IMR-90 (cell line): ENCODE measurements around the gene SGO1. TPM values are rescaled to one million over a fixed set of nuclear protein-coding genes. Genes with fewer than 3 reads are reported as not detected.
"Not testable (repeated sequence)": the region's sequence is repeated elsewhere in the genome, so short reads cannot be mapped to it uniquely, and the experiment has no call there.

ENCODE experiments used
- ATAC-seq: fragments of 200-7000 bp; cut with Tn5 transposase; 2 replicates; pipeline ENCODE4 v1.9.1; 2020; ENCODE audit warnings: low read depth, mild to moderate bottlenecking, moderate library complexity
- BruUV-seq: library from RNA; stranded (reverse); fragments of 400-500 nt; replicated peaks from 2 replicates; lab custom pipeline; 2021; lab: Mats Ljungman, UMichigan
- CTCF ChIA-PET: fragments of 300-600 bp; formaldehyde crosslinking; extraction: SDS; loops from one replicate; lab custom pipeline; 2021; ENCODE audit warnings: antibody characterized with exemption; lab: Yijun Ruan, JAX
- POLR2A ChIA-PET: fragments of 300-600 bp; sonication (Branson Sonifier 250); formaldehyde crosslinking; loops from one replicate; lab custom pipeline; 2022; ENCODE audit warnings: antibody characterized with exemption; ENCODE audit not compliant: unreplicated experiment; lab: Charles Lee
- DNase-seq: peaks from one replicate; pipeline ENCODE4 v3.0.0; 2013
- H2AFZ ChIP-seq: replicated peaks from 2 replicates; pipeline ENCODE3; 2013; ENCODE audit warnings: low read length, mild to moderate bottlenecking; ENCODE audit not compliant: poor library complexity
- H2AK5ac ChIP-seq: 2 replicates; pipeline ENCODE4 v1.6.1; 2013; ENCODE audit warnings: low read depth, low read length, inconsistent platforms
- H2AK9ac ChIP-seq: replicated peaks from 2 replicates; pipeline ENCODE3; 2013; ENCODE audit warnings: mild to moderate bottlenecking, low read depth, low read length, moderate library complexity; ENCODE audit not compliant: poor library complexity
- H2BK120ac ChIP-seq: 2 replicates; pipeline ENCODE4 v1.6.1; 2013; ENCODE audit warnings: low read depth, low read length, inconsistent platforms
- H2BK15ac ChIP-seq: 3 replicates; pipeline ENCODE4 v1.6.1; 2013; ENCODE audit warnings: low read depth, low read length, inconsistent platforms
- H2BK20ac ChIP-seq: 2 replicates; pipeline ENCODE4 v1.6.1; 2013; ENCODE audit warnings: low read depth, mild to moderate bottlenecking, inconsistent platforms, low read length, moderate library complexity
- H2BK5ac ChIP-seq: 2 replicates; pipeline ENCODE4 v1.6.1; 2013; ENCODE audit warnings: mild to moderate bottlenecking, low read depth, low read length, inconsistent platforms; ENCODE audit not compliant: poor library complexity, severe bottlenecking
- H3K14ac ChIP-seq: replicated peaks from 2 replicates; pipeline ENCODE4 v1.6.1; 2013; ENCODE audit warnings: low read depth, low read length, inconsistent platforms
- H3K18ac ChIP-seq: 2 replicates; pipeline ENCODE4 v1.6.1; 2013; ENCODE audit warnings: low read depth, low read length, control low read depth
- H3K23ac ChIP-seq: 2 replicates; pipeline ENCODE4 v1.6.1; 2013; ENCODE audit warnings: low read depth, low read length, inconsistent platforms
- H3K27ac ChIP-seq: 2 replicates; pipeline ENCODE4 v1.5.1; 2013; ENCODE audit warnings: mild to moderate bottlenecking, control low read depth, low read length; ENCODE audit not compliant: insufficient read depth
- H3K27me3 ChIP-seq: 2 replicates; pipeline ENCODE4 v1.6.1; 2013; ENCODE audit warnings: low read length; ENCODE audit not compliant: control insufficient read depth, insufficient read depth
- H3K36me3 ChIP-seq: 2 replicates; pipeline ENCODE4 v1.6.1; 2013; ENCODE audit warnings: low read length, mixed read lengths; ENCODE audit not compliant: control insufficient read depth, insufficient read depth
- H3K4ac ChIP-seq: 2 replicates; pipeline ENCODE4 v1.6.1; 2013; ENCODE audit warnings: low read depth, low read length, inconsistent platforms
- H3K4me1 ChIP-seq: 2 replicates; pipeline ENCODE4 v1.6.1; 2013; ENCODE audit warnings: low read length, mixed read lengths; ENCODE audit not compliant: control insufficient read depth, insufficient read depth
- H3K4me2 ChIP-seq: 2 replicates; pipeline ENCODE4 v1.6.1; 2013; ENCODE audit warnings: low read depth, mild to moderate bottlenecking, control low read depth, low read length, moderate library complexity
- H3K4me3 ChIP-seq: 2 replicates; pipeline ENCODE4 v1.5.1; 2013; ENCODE audit warnings: low read depth, mild to moderate bottlenecking, control low read depth, low read length, moderate library complexity; ENCODE audit not compliant: insufficient read depth
- H3K56ac ChIP-seq: 2 replicates; pipeline ENCODE4 v1.6.1; 2013; ENCODE audit warnings: low read length, inconsistent platforms; ENCODE audit not compliant: insufficient read depth; ENCODE audit errors: extremely low read depth
- H3K79me1 ChIP-seq, 2 experiments: 2 replicates each; pipeline ENCODE4 v1.6.1; 2013; ENCODE audit warnings: low read length in 2 of 2, inconsistent platforms in 1 of 2, low read depth in 1 of 2
- H3K9ac ChIP-seq: 2 replicates; pipeline ENCODE4 v1.6.1; 2013; ENCODE audit warnings: low read depth, low read length, control low read depth
- H3K9me1 ChIP-seq: 2 replicates; pipeline ENCODE4 v1.6.1; 2013; ENCODE audit warnings: low read length, inconsistent platforms; ENCODE audit not compliant: insufficient read depth
- H3K9me3 ChIP-seq: 2 replicates; pipeline ENCODE4 v1.6.1; 2013; ENCODE audit warnings: low read length; ENCODE audit not compliant: control insufficient read depth, insufficient read depth
- H4K20me1 ChIP-seq: 2 replicates; pipeline ENCODE4 v1.6.1; 2013; ENCODE audit warnings: low read length, inconsistent platforms; ENCODE audit not compliant: insufficient read depth
- H4K5ac ChIP-seq: 2 replicates; pipeline ENCODE4 v1.6.1; 2013; ENCODE audit warnings: mild to moderate bottlenecking, low read depth, low read length, control low read depth
- H4K8ac ChIP-seq, 2 experiments: 2 replicates each; pipeline ENCODE4 v1.6.1; 2013; ENCODE audit warnings: low read depth in 2 of 2, low read length in 2 of 2, control low read depth in 1 of 2, inconsistent platforms in 1 of 2
- H4K91ac ChIP-seq: 2 replicates; pipeline ENCODE4 v1.6.1; 2013; ENCODE audit warnings: low read depth, low read length, inconsistent platforms; ENCODE audit not compliant: insufficient read depth
- dilution Hi-C: fragments of 300-500 bp; cut with HindIII; formaldehyde crosslinking; loops from one replicate; pipeline ENCODE4 v1.14.3; 2018; ENCODE audit warnings: low sequenced_read_pairs; ENCODE audit not compliant: unreplicated experiment
- in situ Hi-C: fragments of 300-500 bp; cut with MboI; formaldehyde crosslinking; loops from 3 replicates; pipeline ENCODE4 v1.14.3; 2019; ENCODE audit warnings: low sequenced_read_pairs, inconsistent platforms, mixed read lengths
- intact Hi-C: fragments of 100-400 bp; cut with micrococcal nuclease; formaldehyde crosslinking; loops from 2 replicates; pipeline ENCODE4 v1.10.0; 2022
- polyA plus RNA-seq, 3 experiments: library from polyadenylated mRNA; depleted of rRNA; stranded (reverse); fragments of >200 nt; gene quantifications; 2 replicates each; pipeline ENCODE4 v1.2.3, GENCODE V29; 2012; ENCODE audit warnings: low replicate concordance in 1 of 3
- total RNA-seq: library from RNA; depleted of rRNA; stranded (reverse); fragments of >200 nt; gene quantifications from 2 replicates; pipeline ENCODE4 v1.2.3, GENCODE V29; 2012

SGO1 gene
- total and polyA plus RNA-seq, 2 of the 4 experiments (the other 2 are of a cell fraction) = 3.2 to 5.2 TPM

DNA sequence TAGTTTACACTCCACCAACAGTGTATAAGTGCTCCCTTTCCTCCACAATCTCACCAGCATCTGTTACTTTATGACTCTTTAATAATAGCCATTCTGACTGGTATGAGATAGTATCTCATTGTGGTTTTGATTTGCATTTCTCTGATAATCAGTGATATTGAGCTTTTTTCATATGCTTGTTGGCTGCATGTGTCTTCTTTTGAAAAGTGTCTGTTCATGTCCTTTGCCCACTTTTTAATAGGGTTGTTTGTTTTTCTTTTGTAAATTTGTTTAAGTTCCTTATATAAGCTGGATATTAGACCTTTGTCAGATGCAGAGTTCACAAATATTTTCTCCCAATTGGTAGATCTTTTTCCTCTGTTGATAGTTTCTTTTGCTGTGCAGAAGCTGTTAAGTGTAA is 19.9 kb upstream of the SGO1 start:
- H4K5ac ChIP-seq, H2BK15ac ChIP-seq, H3K27ac ChIP-seq, dilution Hi-C loops, POLR2A ChIA-PET, H3K9ac ChIP-seq, H3K18ac ChIP-seq, DNase-seq, H3K36me3 ChIP-seq, H2AK5ac ChIP-seq, H2AFZ ChIP-seq, H4K20me1 ChIP-seq, H4K8ac ChIP-seq, H3K27me3 ChIP-seq, H3K56ac ChIP-seq, H3K14ac ChIP-seq, intact Hi-C loops, H3K9me3 ChIP-seq, H3K4ac ChIP-seq, H2BK20ac ChIP-seq, H3K4me2 ChIP-seq, H3K4me3 ChIP-seq, H3K23ac ChIP-seq, in situ Hi-C loops, H3K9me1 ChIP-seq, H2BK120ac ChIP-seq, ATAC-seq, H3K79me1 ChIP-seq, CTCF ChIA-PET, H2BK5ac ChIP-seq, H2AK9ac ChIP-seq, H4K91ac ChIP-seq, H3K4me1 ChIP-seq, BruUV-seq: not testable (repeated sequence)
